ENCODE measurements around the gene FUOM. TPM values are rescaled to one million over a fixed set of nuclear protein-coding genes. Genes with fewer than 3 reads are reported as not detected.

The FUOM gene
- total RNA-seq, 2 donors from 2014 or later: 12.5 to 16.1 TPM

- no peaks in the 10 kb centered on the region for H3K4me1 ChIP-seq
- DNase-seq (no peak), ATAC-seq (no peak)
- intact Hi-C loops (cut with DNase I): no loop called here
- no peak overlapping the region for H3K27ac ChIP-seq
- H3K36me3 ChIP-seq (replicated peaks in 1 of 2; ENCODE audit: insufficient read depth in 1 of 2, low read depth in 2 of 2): peaks cover 10 to 12% of the 10 kb centered on the region in 2 donors
- H3K27me3 ChIP-seq: no peaks in the 10 kb centered on the region
- WGBS, 2 donors: 83 to 84% methylated on average over 13 to 16 of the region's 16 CpGs
- no peak overlapping the region for H3K4me3 ChIP-seq
- no peaks in the 10 kb centered on the region for H3K9me3 ChIP-seq
- TF ChIP-seq CTCF (IDR thresholded peaks at IDR 0.05) (no peak), POLR2A (IDR thresholded peaks at IDR 0.05) (no peak)
These were observed 45.5 kb upstream of the FUOM start for GRCh38 chr10:133403359-133403758.

GRCh38 chr10:133401981-133402725 lies 44.3 kb upstream of the FUOM start:
- Histone ChIP-seq H3K27ac (no peak overlapping the region), H3K27me3 (no peaks in the 10 kb centered on the region), H3K9me3 (no peaks in the 10 kb centered on the region), H3K4me3 (no peak overlapping the region), H3K36me3 (replicated peaks in 1 of 2; ENCODE audit: insufficient read depth in 1 of 2, low read depth in 2 of 2) (peaks cover 10 to 12% of the 10 kb centered on the region in 2 donors), H3K4me1 (no peaks in the 10 kb centered on the region)
- DNase-seq (no peak), ATAC-seq (no peak)
- WGBS, 2 donors: 92 to 96% methylated on average over 8 to 20 of the region's 21 CpGs
- no peak for TF ChIP-seq POLR2A (IDR thresholded peaks at IDR 0.05)
- no peak for TF ChIP-seq CTCF (IDR thresholded peaks at IDR 0.05)
- intact Hi-C loops (cut with DNase I): no loop called here

- no peak overlapping the region for H3K4me3 ChIP-seq
- intact Hi-C loops (cut with DNase I): no loop called here
- peaks cover 10 to 14% of the 10 kb centered on the region in 2 donors for H3K36me3 ChIP-seq (replicated peaks in 1 of 2; ENCODE audit: insufficient read depth in 1 of 2, low read depth in 2 of 2)
- TF ChIP-seq CTCF (IDR thresholded peaks at IDR 0.05): no peak
- TF ChIP-seq POLR2A (IDR thresholded peaks at IDR 0.05): no peak
- H3K4me1 ChIP-seq: no peaks in the 10 kb centered on the region
- no peaks in the 10 kb centered on the region for H3K27me3 ChIP-seq
- H3K27ac ChIP-seq: no peak overlapping the region
- DNase-seq (no peak), ATAC-seq (no peak)
- no peaks in the 10 kb centered on the region for H3K9me3 ChIP-seq
- WGBS, 2 donors: 93% methylated on average over 12 of the region's 12 CpGs
These were observed 43.7 kb upstream of the FUOM start for GRCh38 chr10:133401500-133401899.

DNA sequence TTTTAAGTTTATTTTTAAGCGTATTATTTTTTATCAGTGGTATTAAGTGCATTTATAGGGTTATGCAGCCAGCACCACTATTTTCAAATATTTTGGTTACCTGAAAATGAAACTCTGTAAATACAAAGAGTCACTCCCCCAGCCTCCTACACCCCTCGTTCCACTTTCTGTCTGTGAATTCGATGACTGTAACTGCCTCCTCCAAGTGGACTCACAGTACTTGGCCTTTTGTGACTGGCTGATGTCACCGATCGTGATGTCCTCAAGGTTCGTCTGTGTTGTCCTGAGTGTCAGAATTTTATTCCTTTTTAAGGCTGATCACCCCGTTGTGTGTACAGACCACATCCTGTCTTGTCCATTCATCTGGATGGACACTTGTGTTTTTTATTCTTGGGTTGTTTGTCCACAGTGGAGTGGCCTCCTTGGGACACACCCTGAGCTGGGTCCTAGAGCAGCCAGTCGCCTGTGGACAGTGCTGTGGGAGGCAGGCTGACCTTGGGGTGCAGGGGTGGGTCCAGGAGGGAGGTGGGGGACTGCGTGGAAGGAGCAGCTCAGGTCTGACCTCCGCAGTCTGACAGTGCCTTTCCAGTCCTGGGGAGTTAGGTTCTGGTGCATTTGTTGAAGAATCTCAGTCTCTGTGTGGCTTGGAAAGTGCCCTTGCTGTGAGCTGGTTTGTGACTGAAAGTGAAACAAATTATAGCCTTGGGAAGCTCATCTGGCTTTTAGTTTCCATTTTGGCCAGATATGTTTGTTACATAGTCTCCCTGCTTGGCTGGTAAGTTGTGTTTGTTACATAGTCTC lies 43.0 kb upstream of the FUOM start:
- H3K27ac ChIP-seq: no peak overlapping the region
- no peak overlapping the region for H3K4me3 ChIP-seq
- intact Hi-C loops (cut with DNase I): no loop called here
- ATAC-seq (no peak), DNase-seq (no peak)
- H3K9me3 ChIP-seq: no peaks in the 10 kb centered on the region
- H3K27me3 ChIP-seq: no peaks in the 10 kb centered on the region
- 83% methylated on average over 10 of the region's 10 CpGs for WGBS, 2 donors
- H3K4me1 ChIP-seq: no peaks in the 10 kb centered on the region
- no peak for TF ChIP-seq CTCF (IDR thresholded peaks at IDR 0.05)
- TF ChIP-seq POLR2A (IDR thresholded peaks at IDR 0.05): no peak
- H3K36me3 ChIP-seq (replicated peaks in 1 of 2; ENCODE audit: insufficient read depth in 1 of 2, low read depth in 2 of 2): peaks cover 10 to 14% of the 10 kb centered on the region in 2 donors

Data from body of pancreas (tissue), 4 donors.